Measurements from ENCODE around the gene CDH26.

GRCh38 chr20:59961423-59961822, 3.2 kb downstream of the CDH26 start:
- TF ChIP-seq POLR2A (IDR thresholded peaks at IDR 0.05; ENCODE audit: low read length) = no peak
- TF ChIP-seq GATA1 (IDR thresholded peaks at IDR 0.05; ENCODE audit: low read depth, low read length) = no peak

Data from erythroblast (primary cell).